ENCODE measurements around the gene FAM90A1. TPM values are rescaled to one million over a fixed set of nuclear protein-coding genes. Genes with fewer than 3 reads are reported as not detected.
"Not testable (repeated sequence)": the region's sequence is repeated elsewhere in the genome, so short reads cannot be mapped to it uniquely, and the experiment has no call there.

The FAM90A1 gene
- total RNA-seq (under 1 TPM in 1 of 2 donors, not detected in 1; 0.22 TPM), polyA plus RNA-seq (ENCODE audit: insufficient read length in 2 of 2) (1 to 10 TPM; 5.3 to 8.7 TPM)
- long read RNA-seq, donor 1 = 0 reads
- long read RNA-seq, donor 2 = 0 reads
- long read RNA-seq, donor 3 = 0 reads
- long read RNA-seq, donor 4 = 0 reads

- not testable (repeated sequence) for H3K36me3 ChIP-seq (ENCODE audit: control insufficient read depth, insufficient read depth, low read length); H3K27ac ChIP-seq (ENCODE audit: low read depth, low read length); H3K9me3 ChIP-seq (ENCODE audit: control insufficient read depth, insufficient read depth, low read length); H3K4me1 ChIP-seq (ENCODE audit: control insufficient read depth, insufficient read depth, low read length); H3K27me3 ChIP-seq (ENCODE audit: control insufficient read depth, insufficient read depth, low read length)
- 40% methylated on average over 17 of the region's 22 CpGs for WGBS (ENCODE audit: insufficient coverage)
- H3K4me3 ChIP-seq (ENCODE audit: low read depth, low read length) = peak within 1 kb of the TSS; percentile 31
- peak in 1 of 6 donors; percentile 67 for DNase-seq (ENCODE audit: low read depth in 4 of 6, low spot score in 6 of 6)
Measured at GRCh38 chr12:8226992-8227731, at the start of gene FAM90A1. FAM90A1 (minus strand) TSS chr12:8227618; CDS start chr12:8224832, 2,786 bp downstream.

GRCh38 chr12:8276397-8276796 lies 49.0 kb upstream of the FAM90A1 start:
- not testable (repeated sequence) for DNase-seq (ENCODE audit: low read depth in 4 of 6, low spot score in 6 of 6); H3K4me1 ChIP-seq (ENCODE audit: control insufficient read depth, insufficient read depth, low read length); H3K4me3 ChIP-seq (ENCODE audit: low read depth, low read length); H3K9me3 ChIP-seq (ENCODE audit: control insufficient read depth, insufficient read depth, low read length); H3K36me3 ChIP-seq (ENCODE audit: control insufficient read depth, insufficient read depth, low read length); H3K27me3 ChIP-seq (ENCODE audit: control insufficient read depth, insufficient read depth, low read length); H3K27ac ChIP-seq (ENCODE audit: low read depth, low read length)
- WGBS (ENCODE audit: insufficient coverage) = no CpG with 5 or more reads among the region's 2 CpGs

GRCh38 chr12:8266706-8267105 lies 39.3 kb upstream of the FAM90A1 start:
- DNase-seq (ENCODE audit: low read depth in 4 of 6, low spot score in 6 of 6); H3K27me3 ChIP-seq (ENCODE audit: control insufficient read depth, insufficient read depth, low read length); H3K36me3 ChIP-seq (ENCODE audit: control insufficient read depth, insufficient read depth, low read length); H3K4me3 ChIP-seq (ENCODE audit: low read depth, low read length); H3K27ac ChIP-seq (ENCODE audit: low read depth, low read length); H3K4me1 ChIP-seq (ENCODE audit: control insufficient read depth, insufficient read depth, low read length); H3K9me3 ChIP-seq (ENCODE audit: control insufficient read depth, insufficient read depth, low read length): not testable (repeated sequence)
- WGBS (ENCODE audit: insufficient coverage) = 91% methylated on average over 4 of the region's 4 CpGs

GRCh38 chr12:8264236-8264635 lies 36.8 kb upstream of the FAM90A1 start:
- DNase-seq (ENCODE audit: low read depth in 4 of 6, low spot score in 6 of 6); H3K36me3 ChIP-seq (ENCODE audit: control insufficient read depth, insufficient read depth, low read length); H3K9me3 ChIP-seq (ENCODE audit: control insufficient read depth, insufficient read depth, low read length); H3K4me3 ChIP-seq (ENCODE audit: low read depth, low read length); H3K27me3 ChIP-seq (ENCODE audit: control insufficient read depth, insufficient read depth, low read length); H3K4me1 ChIP-seq (ENCODE audit: control insufficient read depth, insufficient read depth, low read length); H3K27ac ChIP-seq (ENCODE audit: low read depth, low read length): not testable (repeated sequence)
- 78% methylated on average over 6 of the region's 7 CpGs for WGBS (ENCODE audit: insufficient coverage)

GRCh38 chr12:8261111-8261554 lies 33.7 kb upstream of the FAM90A1 start:
- H3K27ac ChIP-seq (ENCODE audit: low read depth, low read length); H3K9me3 ChIP-seq (ENCODE audit: control insufficient read depth, insufficient read depth, low read length); H3K36me3 ChIP-seq (ENCODE audit: control insufficient read depth, insufficient read depth, low read length); H3K4me1 ChIP-seq (ENCODE audit: control insufficient read depth, insufficient read depth, low read length); H3K27me3 ChIP-seq (ENCODE audit: control insufficient read depth, insufficient read depth, low read length); H3K4me3 ChIP-seq (ENCODE audit: low read depth, low read length): not testable (repeated sequence)
- peak in 2 of 6 donors; percentile 37 to 58 for DNase-seq (ENCODE audit: low read depth in 4 of 6, low spot score in 6 of 6)
- 30% methylated on average over 6 of the region's 14 CpGs for WGBS (ENCODE audit: insufficient coverage)

- H3K27ac ChIP-seq (ENCODE audit: low read depth, low read length); H3K27me3 ChIP-seq (ENCODE audit: control insufficient read depth, insufficient read depth, low read length); H3K4me3 ChIP-seq (ENCODE audit: low read depth, low read length); H3K4me1 ChIP-seq (ENCODE audit: control insufficient read depth, insufficient read depth, low read length); DNase-seq (ENCODE audit: low read depth in 4 of 6, low spot score in 6 of 6); H3K36me3 ChIP-seq (ENCODE audit: control insufficient read depth, insufficient read depth, low read length); H3K9me3 ChIP-seq (ENCODE audit: control insufficient read depth, insufficient read depth, low read length): not testable (repeated sequence)
- 78% methylated on average over 5 of the region's 5 CpGs for WGBS (ENCODE audit: insufficient coverage)
Measured at GRCh38 chr12:8256356-8256755, 28.9 kb upstream of the FAM90A1 start.

GRCh38 chr12:8254705-8255104 lies 27.3 kb upstream of the FAM90A1 start:
- not testable (repeated sequence) for H3K4me1 ChIP-seq (ENCODE audit: control insufficient read depth, insufficient read depth, low read length); H3K36me3 ChIP-seq (ENCODE audit: control insufficient read depth, insufficient read depth, low read length); H3K9me3 ChIP-seq (ENCODE audit: control insufficient read depth, insufficient read depth, low read length); H3K27ac ChIP-seq (ENCODE audit: low read depth, low read length); DNase-seq (ENCODE audit: low read depth in 4 of 6, low spot score in 6 of 6); H3K4me3 ChIP-seq (ENCODE audit: low read depth, low read length); H3K27me3 ChIP-seq (ENCODE audit: control insufficient read depth, insufficient read depth, low read length)
- WGBS (ENCODE audit: insufficient coverage) = 97% methylated on average over 8 of the region's 9 CpGs

- WGBS (ENCODE audit: insufficient coverage) = 92% methylated on average over 26 of the region's 29 CpGs
- H3K27me3 ChIP-seq (ENCODE audit: control insufficient read depth, insufficient read depth, low read length); H3K36me3 ChIP-seq (ENCODE audit: control insufficient read depth, insufficient read depth, low read length); DNase-seq (ENCODE audit: low read depth in 4 of 6, low spot score in 6 of 6); H3K4me1 ChIP-seq (ENCODE audit: control insufficient read depth, insufficient read depth, low read length); H3K27ac ChIP-seq (ENCODE audit: low read depth, low read length); H3K4me3 ChIP-seq (ENCODE audit: low read depth, low read length); H3K9me3 ChIP-seq (ENCODE audit: control insufficient read depth, insufficient read depth, low read length): not testable (repeated sequence)
Measured at GRCh38 chr12:8252056-8252818, 24.8 kb upstream of the FAM90A1 start.

GRCh38 chr12:8251616-8252015 lies 24.2 kb upstream of the FAM90A1 start:
- not testable (repeated sequence) for H3K4me1 ChIP-seq (ENCODE audit: control insufficient read depth, insufficient read depth, low read length); H3K36me3 ChIP-seq (ENCODE audit: control insufficient read depth, insufficient read depth, low read length)
- WGBS (ENCODE audit: insufficient coverage) = 17% methylated on average over 2 of the region's 7 CpGs

More at GRCh38 chr12:8251616-8252015, 24.2 kb upstream of the FAM90A1 start:
- not testable (repeated sequence) for H3K27ac ChIP-seq (ENCODE audit: low read depth, low read length); H3K9me3 ChIP-seq (ENCODE audit: control insufficient read depth, insufficient read depth, low read length); DNase-seq (ENCODE audit: low read depth in 4 of 6, low spot score in 6 of 6); H3K4me3 ChIP-seq (ENCODE audit: low read depth, low read length); H3K27me3 ChIP-seq (ENCODE audit: control insufficient read depth, insufficient read depth, low read length)
